IPS-15b (cell line): ENCODE measurements around the gene PRKCA.

ENCODE experiments used
- H3K27me3 ChIP-seq: one replicate; pipeline ENCODE4 v1.6.1; 2013; ENCODE audit warnings: low read length; ENCODE audit not compliant: control insufficient read depth, insufficient read depth
- H3K36me3 ChIP-seq: one replicate; pipeline ENCODE4 v1.6.1; 2013; ENCODE audit warnings: low read length; ENCODE audit not compliant: control insufficient read depth, insufficient read depth
- H3K4me1 ChIP-seq: one replicate; pipeline ENCODE4 v1.6.1; 2013; ENCODE audit warnings: mild to moderate bottlenecking, low read length; ENCODE audit not compliant: control insufficient read depth, insufficient read depth
- H3K4me3 ChIP-seq: one replicate; pipeline ENCODE4 v1.5.1; 2013; ENCODE audit warnings: low read depth, low read length
- H3K9ac ChIP-seq: one replicate; pipeline ENCODE4 v1.6.1; 2013; ENCODE audit warnings: low read depth, mild to moderate bottlenecking, low read length
- H3K9me3 ChIP-seq: one replicate; pipeline ENCODE4 v1.6.1; 2013; ENCODE audit warnings: mild to moderate bottlenecking, low read length; ENCODE audit not compliant: control insufficient read depth, insufficient read depth

PRKCA gene

GRCh38 chr17:66375121-66375520 lies 72.7 kb downstream of the PRKCA start:
- peaks cover 2% of the 10 kb centered on the region for H3K4me1 ChIP-seq

GRCh38 chr17:66378296-66378695 lies 75.9 kb downstream of the PRKCA start:
- Histone ChIP-seq H3K4me3 (no peak overlapping the region), H3K9me3 (no peaks in the 10 kb centered on the region), H3K4me1 (peaks cover 2% of the 10 kb centered on the region), H3K9ac (no peak overlapping the region), H3K27me3 (no peaks in the 10 kb centered on the region), H3K36me3 (no peaks in the 10 kb centered on the region)

More at GRCh38 chr17:66375121-66375520, 72.7 kb downstream of the PRKCA start:
- no peaks in the 10 kb centered on the region for H3K27me3 ChIP-seq
- H3K36me3 ChIP-seq: no peaks in the 10 kb centered on the region
- no peaks in the 10 kb centered on the region for H3K9me3 ChIP-seq
- no peak overlapping the region for H3K4me3 ChIP-seq
- no peak overlapping the region for H3K9ac ChIP-seq

DNA sequence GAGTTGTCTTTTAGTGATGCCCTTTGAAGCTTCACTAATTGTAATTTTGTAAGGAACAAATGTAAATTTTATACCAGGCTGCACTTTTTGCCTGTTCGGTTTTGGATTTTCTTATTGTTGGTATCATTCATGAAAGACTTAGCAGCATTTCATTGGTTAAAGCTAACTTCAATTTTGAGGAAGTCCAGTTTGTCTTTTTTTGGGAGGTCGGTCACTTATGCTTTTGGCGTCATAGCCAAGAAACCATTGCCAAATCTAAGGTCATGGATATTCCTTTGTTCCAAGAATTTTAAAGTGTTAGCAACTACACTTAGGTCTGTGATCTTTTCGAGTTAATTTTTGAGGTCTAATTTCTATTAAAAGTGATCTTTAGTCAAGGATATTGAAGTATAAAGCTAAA lies 77.1 kb downstream of the PRKCA start:
- Histone ChIP-seq H3K4me1 (no peaks in the 10 kb centered on the region), H3K36me3 (no peaks in the 10 kb centered on the region), H3K27me3 (no peaks in the 10 kb centered on the region), H3K9me3 (no peaks in the 10 kb centered on the region), H3K4me3 (no peak overlapping the region), H3K9ac (no peak overlapping the region)

DNA sequence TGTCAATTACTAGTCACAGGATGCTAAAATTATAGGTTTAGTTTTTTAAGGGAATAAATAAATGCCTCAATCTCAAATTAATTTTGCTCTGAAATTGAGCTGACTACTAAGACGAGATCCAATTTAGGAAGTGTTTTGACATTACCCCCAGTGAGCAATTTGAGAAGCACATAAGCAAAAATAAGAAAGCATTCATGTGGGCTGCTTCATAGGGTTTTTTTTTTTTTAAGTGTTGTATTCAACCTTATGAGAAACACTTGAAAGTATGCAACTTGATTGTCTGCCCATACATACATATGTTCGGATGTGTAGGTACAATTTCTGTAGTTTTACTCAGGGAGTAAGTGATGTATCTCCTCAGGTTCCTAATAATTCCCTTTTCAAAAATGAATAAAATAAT lies 77.6 kb downstream of the PRKCA start:
- no peaks in the 10 kb centered on the region for H3K27me3 ChIP-seq
- no peaks in the 10 kb centered on the region for H3K36me3 ChIP-seq
- H3K4me3 ChIP-seq: no peak overlapping the region
- H3K9me3 ChIP-seq: no peaks in the 10 kb centered on the region
- no peak overlapping the region for H3K9ac ChIP-seq
- no peaks in the 10 kb centered on the region for H3K4me1 ChIP-seq

DNA sequence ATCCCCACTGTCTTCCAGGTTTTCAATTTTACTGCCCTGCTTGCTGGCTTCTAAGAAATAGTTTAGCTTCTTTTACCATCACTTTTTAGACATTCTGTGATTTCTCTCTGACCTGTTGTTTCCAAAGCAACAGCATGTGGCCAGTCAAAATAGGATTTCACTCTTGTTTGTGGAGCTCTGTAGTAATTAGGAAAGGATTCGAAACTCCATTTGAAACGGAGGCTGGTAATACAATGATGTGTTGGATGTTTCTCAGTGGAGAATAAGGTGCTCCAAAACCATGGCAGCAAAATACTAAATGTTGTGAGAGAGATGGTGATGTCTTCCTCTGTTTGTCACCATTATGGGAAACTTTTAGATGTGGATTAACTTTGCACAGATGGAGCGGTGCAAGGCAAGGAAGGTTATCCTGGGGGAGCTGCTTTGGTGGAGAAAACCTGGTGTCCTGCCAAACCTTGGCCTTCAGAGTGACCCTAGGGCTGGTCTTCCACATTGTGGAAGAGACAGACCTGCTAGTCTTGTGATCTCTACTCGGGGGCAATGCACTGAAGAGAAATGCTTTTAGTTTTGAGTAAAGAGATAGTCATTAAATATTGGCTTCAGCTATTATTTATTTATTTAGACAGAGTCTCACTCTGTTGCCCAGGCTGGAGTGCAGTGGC lies 79.4 kb downstream of the PRKCA start:
- Histone ChIP-seq H3K4me1 (peaks cover 3% of the 10 kb centered on the region), H3K36me3 (no peaks in the 10 kb centered on the region), H3K27me3 (no peaks in the 10 kb centered on the region), H3K4me3 (no peak overlapping the region), H3K9me3 (no peaks in the 10 kb centered on the region), H3K9ac (no peak overlapping the region)

GRCh38 chr17:66383333-66383732 lies 80.9 kb downstream of the PRKCA start:
- H3K27me3 ChIP-seq: no peaks in the 10 kb centered on the region
- peaks cover 9% of the 10 kb centered on the region for H3K4me1 ChIP-seq
- H3K36me3 ChIP-seq: no peaks in the 10 kb centered on the region
- no peaks in the 10 kb centered on the region for H3K9me3 ChIP-seq
- H3K9ac ChIP-seq: no peak overlapping the region
- H3K4me3 ChIP-seq: no peak overlapping the region

- Histone ChIP-seq H3K4me1 (peaks cover 9% of the 10 kb centered on the region), H3K9ac (no peak overlapping the region), H3K4me3 (no peak overlapping the region), H3K36me3 (no peaks in the 10 kb centered on the region), H3K9me3 (no peaks in the 10 kb centered on the region), H3K27me3 (no peaks in the 10 kb centered on the region)
Observed at GRCh38 chr17:66386498-66387351, 84.3 kb downstream of the PRKCA start.

- H3K9ac ChIP-seq: no peak overlapping the region
- H3K36me3 ChIP-seq: no peaks in the 10 kb centered on the region
- H3K4me3 ChIP-seq: no peak overlapping the region
Observed at GRCh38 chr17:66387392-66387981, 85.1 kb downstream of the PRKCA start.

DNA sequence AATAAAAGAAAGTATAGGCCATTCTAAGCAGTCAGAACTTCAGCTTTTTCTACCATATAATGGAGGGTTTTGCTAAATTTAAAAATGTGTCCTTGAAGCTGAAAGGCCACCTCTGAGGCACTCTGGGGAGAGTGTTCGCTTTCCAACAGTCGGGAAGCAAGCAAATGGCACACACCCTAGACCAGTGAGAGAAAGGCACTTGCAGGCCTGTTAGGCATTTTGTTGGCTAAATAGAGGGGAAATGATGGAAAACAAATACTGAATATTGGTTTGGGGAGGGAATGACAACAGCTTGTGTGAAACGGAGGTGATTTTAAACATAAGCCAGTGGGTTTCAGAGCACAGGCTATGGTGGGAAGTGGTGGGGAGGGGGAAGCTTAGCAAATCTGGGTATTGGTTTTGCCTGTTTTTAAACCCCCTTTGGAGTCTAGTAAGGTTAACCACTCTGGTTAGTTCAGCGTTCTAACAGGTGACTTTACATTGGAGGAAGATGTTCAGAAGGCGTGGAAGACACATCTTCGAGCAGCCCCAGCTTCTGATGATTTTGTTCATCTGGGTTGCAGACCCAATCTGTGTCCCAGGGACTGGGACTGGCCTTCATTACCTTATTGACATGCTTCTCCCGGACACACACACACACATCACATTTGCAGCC lies 90.5 kb downstream of the PRKCA start:
- H3K4me3 ChIP-seq: no peak overlapping the region
- H3K36me3 ChIP-seq: no peaks in the 10 kb centered on the region
- H3K9ac ChIP-seq: no peak overlapping the region
- H3K9me3 ChIP-seq: no peaks in the 10 kb centered on the region
- no peaks in the 10 kb centered on the region for H3K4me1 ChIP-seq
- no peaks in the 10 kb centered on the region for H3K27me3 ChIP-seq

More at GRCh38 chr17:66387392-66387981, 85.1 kb downstream of the PRKCA start:
- H3K4me1 ChIP-seq: peaks cover 9% of the 10 kb centered on the region
- H3K9me3 ChIP-seq: no peaks in the 10 kb centered on the region
- no peaks in the 10 kb centered on the region for H3K27me3 ChIP-seq

DNA sequence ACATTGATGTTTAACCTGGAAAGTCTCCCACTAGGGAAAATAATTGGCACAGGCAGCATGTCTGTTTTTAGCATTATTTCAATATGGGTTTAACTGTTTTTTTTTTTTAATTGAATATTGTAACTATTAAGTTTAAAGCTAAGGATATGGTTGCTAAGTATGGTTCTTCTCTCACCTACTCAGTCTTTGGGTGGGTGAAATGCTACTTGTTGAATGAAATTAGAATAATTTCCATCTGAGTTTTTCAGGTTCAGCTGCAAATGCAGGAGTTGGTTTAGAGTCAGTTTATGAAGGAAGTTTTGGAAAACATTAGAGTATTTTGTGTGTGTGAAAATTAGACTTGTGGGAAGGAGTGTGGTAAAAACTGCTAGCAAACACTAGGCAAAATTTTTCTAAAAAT lies 93.5 kb downstream of the PRKCA start:
- Histone ChIP-seq H3K36me3 (no peaks in the 10 kb centered on the region), H3K9me3 (no peaks in the 10 kb centered on the region), H3K4me1 (no peaks in the 10 kb centered on the region), H3K27me3 (no peaks in the 10 kb centered on the region), H3K9ac (no peak overlapping the region), H3K4me3 (no peak overlapping the region)

- Histone ChIP-seq H3K4me1 (no peaks in the 10 kb centered on the region), H3K9ac (no peak overlapping the region), H3K9me3 (no peaks in the 10 kb centered on the region), H3K27me3 (no peaks in the 10 kb centered on the region), H3K36me3 (no peaks in the 10 kb centered on the region), H3K4me3 (no peak overlapping the region)
Observed at GRCh38 chr17:66397486-66397885, 95.1 kb downstream of the PRKCA start.
